BE2C (cell line): Measurements from ENCODE around the gene LIPM.

Source experiments
- DNase-seq: peaks from one replicate; pipeline ENCODE4 v3.0.0-alpha.2; 2020
- H3K27me3 ChIP-seq: fragments of 250-450 bp; sonication (Bioruptor Pico); 2 replicates; pipeline ENCODE4 v1.5.1; 2020; ENCODE audit warnings: mild to moderate bottlenecking
- H3K36me3 ChIP-seq: fragments of 250-450 bp; sonication (Bioruptor Pico); 2 replicates; pipeline ENCODE4 v1.5.1; 2020; ENCODE audit warnings: mild to moderate bottlenecking
- H3K4me1 ChIP-seq: fragments of 250-450 bp; sonication (Bioruptor Pico); 2 replicates; pipeline ENCODE4 v1.5.1; 2020
- H3K4me3 ChIP-seq: 2 replicates; pipeline ENCODE4 v1.5.1; 2011; ENCODE audit warnings: low read depth, low read length
- H3K9me3 ChIP-seq: fragments of 250-450 bp; sonication (Bioruptor Pico); 2 replicates; pipeline ENCODE4 v1.5.1; 2020
- CTCF ChIP-seq: IDR thresholded peaks from 2 replicates; pipeline ENCODE4 v1.5.1; 2012; ENCODE audit warnings: mild to moderate bottlenecking, low read depth, low read length

Gene LIPM

GRCh38 chr10:88849234-88849633, 46.7 kb downstream of the LIPM start:
- no peak for DNase-seq
- Histone ChIP-seq H3K9me3 (no peaks in the 10 kb centered on the region), H3K4me1 (no peaks in the 10 kb centered on the region), H3K4me3 (no peak overlapping the region), H3K27me3 (no peaks in the 10 kb centered on the region), H3K36me3 (no peaks in the 10 kb centered on the region)
- no peak for TF ChIP-seq CTCF

GRCh38 chr10:88850712-88851111, 48.2 kb downstream of the LIPM start:
- no peaks in the 10 kb centered on the region for H3K36me3 ChIP-seq
- H3K4me3 ChIP-seq, result no peak overlapping the region
- no peak for TF ChIP-seq CTCF
- H3K4me1 ChIP-seq, result no peaks in the 10 kb centered on the region
- no peak for DNase-seq
- no peaks in the 10 kb centered on the region for H3K27me3 ChIP-seq
- no peaks in the 10 kb centered on the region for H3K9me3 ChIP-seq

- H3K36me3 ChIP-seq, result no peaks in the 10 kb centered on the region
- no peaks in the 10 kb centered on the region for H3K9me3 ChIP-seq
- no peaks in the 10 kb centered on the region for H3K27me3 ChIP-seq
- no peaks in the 10 kb centered on the region for H3K4me1 ChIP-seq
- no peak within 1 kb of the TSS for H3K4me3 ChIP-seq
- DNase-seq, result no peak
- no peak for TF ChIP-seq CTCF
These were observed 49.2 kb downstream of the LIPM start, which contains the start of gene ANKRD22 for GRCh38 chr10:88851706-88852105. Gene ANKRD22, minus strand, starts transcription at chr10:88851844. Its CDS starts 237 bp downstream, at chr10:88851607.

- Histone ChIP-seq H3K4me1 (no peaks in the 10 kb centered on the region), H3K9me3 (no peaks in the 10 kb centered on the region), H3K36me3 (no peaks in the 10 kb centered on the region), H3K27me3 (no peaks in the 10 kb centered on the region), H3K4me3 (no peak overlapping the region)
- TF ChIP-seq CTCF, result no peak; the same call in 1 of the 2 replicates
- DNase-seq, result no peak
These were observed 49.8 kb downstream of the LIPM start for GRCh38 chr10:88852327-88852726.

GRCh38 chr10:88853155-88853881, 50.8 kb downstream of the LIPM start:
- Histone ChIP-seq H3K36me3 (no peaks in the 10 kb centered on the region), H3K4me1 (no peaks in the 10 kb centered on the region), H3K27me3 (no peaks in the 10 kb centered on the region), H3K4me3 (no peak overlapping the region), H3K9me3 (no peaks in the 10 kb centered on the region)
- TF ChIP-seq CTCF, result no peak
- no peak for DNase-seq

- no peaks in the 10 kb centered on the region for H3K9me3 ChIP-seq
- H3K27me3 ChIP-seq, result no peaks in the 10 kb centered on the region
- no peaks in the 10 kb centered on the region for H3K4me1 ChIP-seq
- no peak for TF ChIP-seq CTCF
- H3K4me3 ChIP-seq, result no peak overlapping the region
- DNase-seq, result no peak
- no peaks in the 10 kb centered on the region for H3K36me3 ChIP-seq
These were observed 52.2 kb downstream of the LIPM start for GRCh38 chr10:88854684-88855083.
